Panc1 (cell line): ENCODE data around the gene PRDM2.

Experiments used
- POLR2AphosphoS5 ChIP-seq: IDR thresholded peaks from 2 replicates; pipeline ENCODE4 v1.6.1; 2012; ENCODE audit warnings: mild to moderate bottlenecking, low read depth, low read length, moderate library complexity
- TCF7L2 ChIP-seq: IDR thresholded peaks from 2 replicates; pipeline ENCODE4 v1.6.1; 2011; ENCODE audit warnings: mild to moderate bottlenecking, low read depth, low read length, inconsistent platforms
- TF ChIP-seq, protein P1 (sequence below): fragments of 450-650 bp; IDR thresholded peaks from 2 replicates; pipeline ENCODE4 v1.5.1; 2017; ENCODE audit warnings: mild to moderate bottlenecking
- TF ChIP-seq, protein P2 (sequence below), 2 experiments: IDR thresholded peaks; 2 replicates each; pipeline ENCODE4 v1.6.1; 2011 to 2012; ENCODE audit warnings: low read depth in 2 of 2, control low read depth in 1 of 2, low read length in 1 of 2, mild to moderate bottlenecking in 1 of 2, moderate library complexity in 1 of 2; ENCODE audit not compliant: insufficient read depth in 1 of 2

DNA sequence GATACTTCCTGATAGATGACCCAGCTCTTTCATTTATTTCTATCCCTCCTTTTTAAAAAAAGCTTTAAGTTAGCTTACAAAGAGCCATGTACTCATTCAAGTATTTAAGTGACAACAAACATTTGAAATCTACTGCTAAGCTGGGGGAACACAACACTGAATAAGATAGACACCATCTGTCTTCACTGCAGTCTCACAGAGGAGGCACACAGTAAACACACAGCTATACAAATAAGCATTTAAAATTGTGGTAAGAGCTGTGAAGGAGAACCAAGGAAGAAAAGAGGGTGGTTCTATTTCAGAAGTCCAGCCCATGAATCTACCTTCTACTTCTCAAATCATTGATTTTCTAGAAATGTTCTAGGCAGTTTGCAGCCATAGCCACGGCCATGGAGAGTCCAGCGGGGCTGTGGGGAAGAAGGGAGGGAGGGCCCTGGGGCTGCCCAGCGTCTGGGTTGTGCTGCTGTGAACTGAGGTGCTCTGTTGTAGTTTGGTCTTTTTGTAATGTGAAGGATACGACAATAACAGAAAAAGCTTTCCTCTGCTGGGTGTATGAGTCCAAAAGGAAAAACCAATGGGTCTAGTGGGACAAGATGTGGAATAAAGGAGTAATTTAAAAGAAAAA lies 28.2 kb downstream of the PRDM2 start:
- TF ChIP-seq, protein P1, sequence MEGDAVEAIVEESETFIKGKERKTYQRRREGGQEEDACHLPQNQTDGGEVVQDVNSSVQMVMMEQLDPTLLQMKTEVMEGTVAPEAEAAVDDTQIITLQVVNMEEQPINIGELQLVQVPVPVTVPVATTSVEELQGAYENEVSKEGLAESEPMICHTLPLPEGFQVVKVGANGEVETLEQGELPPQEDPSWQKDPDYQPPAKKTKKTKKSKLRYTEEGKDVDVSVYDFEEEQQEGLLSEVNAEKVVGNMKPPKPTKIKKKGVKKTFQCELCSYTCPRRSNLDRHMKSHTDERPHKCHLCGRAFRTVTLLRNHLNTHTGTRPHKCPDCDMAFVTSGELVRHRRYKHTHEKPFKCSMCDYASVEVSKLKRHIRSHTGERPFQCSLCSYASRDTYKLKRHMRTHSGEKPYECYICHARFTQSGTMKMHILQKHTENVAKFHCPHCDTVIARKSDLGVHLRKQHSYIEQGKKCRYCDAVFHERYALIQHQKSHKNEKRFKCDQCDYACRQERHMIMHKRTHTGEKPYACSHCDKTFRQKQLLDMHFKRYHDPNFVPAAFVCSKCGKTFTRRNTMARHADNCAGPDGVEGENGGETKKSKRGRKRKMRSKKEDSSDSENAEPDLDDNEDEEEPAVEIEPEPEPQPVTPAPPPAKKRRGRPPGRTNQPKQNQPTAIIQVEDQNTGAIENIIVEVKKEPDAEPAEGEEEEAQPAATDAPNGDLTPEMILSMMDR, result no peak
- TF ChIP-seq POLR2AphosphoS5 (no peak), TCF7L2 (no peak)
- TF ChIP-seq, protein P2, sequence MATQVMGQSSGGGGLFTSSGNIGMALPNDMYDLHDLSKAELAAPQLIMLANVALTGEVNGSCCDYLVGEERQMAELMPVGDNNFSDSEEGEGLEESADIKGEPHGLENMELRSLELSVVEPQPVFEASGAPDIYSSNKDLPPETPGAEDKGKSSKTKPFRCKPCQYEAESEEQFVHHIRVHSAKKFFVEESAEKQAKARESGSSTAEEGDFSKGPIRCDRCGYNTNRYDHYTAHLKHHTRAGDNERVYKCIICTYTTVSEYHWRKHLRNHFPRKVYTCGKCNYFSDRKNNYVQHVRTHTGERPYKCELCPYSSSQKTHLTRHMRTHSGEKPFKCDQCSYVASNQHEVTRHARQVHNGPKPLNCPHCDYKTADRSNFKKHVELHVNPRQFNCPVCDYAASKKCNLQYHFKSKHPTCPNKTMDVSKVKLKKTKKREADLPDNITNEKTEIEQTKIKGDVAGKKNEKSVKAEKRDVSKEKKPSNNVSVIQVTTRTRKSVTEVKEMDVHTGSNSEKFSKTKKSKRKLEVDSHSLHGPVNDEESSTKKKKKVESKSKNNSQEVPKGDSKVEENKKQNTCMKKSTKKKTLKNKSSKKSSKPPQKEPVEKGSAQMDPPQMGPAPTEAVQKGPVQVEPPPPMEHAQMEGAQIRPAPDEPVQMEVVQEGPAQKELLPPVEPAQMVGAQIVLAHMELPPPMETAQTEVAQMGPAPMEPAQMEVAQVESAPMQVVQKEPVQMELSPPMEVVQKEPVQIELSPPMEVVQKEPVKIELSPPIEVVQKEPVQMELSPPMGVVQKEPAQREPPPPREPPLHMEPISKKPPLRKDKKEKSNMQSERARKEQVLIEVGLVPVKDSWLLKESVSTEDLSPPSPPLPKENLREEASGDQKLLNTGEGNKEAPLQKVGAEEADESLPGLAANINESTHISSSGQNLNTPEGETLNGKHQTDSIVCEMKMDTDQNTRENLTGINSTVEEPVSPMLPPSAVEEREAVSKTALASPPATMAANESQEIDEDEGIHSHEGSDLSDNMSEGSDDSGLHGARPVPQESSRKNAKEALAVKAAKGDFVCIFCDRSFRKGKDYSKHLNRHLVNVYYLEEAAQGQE (IDR thresholded peaks at IDR 0.05; ENCODE audit: insufficient read depth in 1 of 2, low read depth in 2 of 2, low read length in 1 of 2), result no peak
